B cell (primary cell): ENCODE data around the gene PNMA8B. TPM values are rescaled to one million over a fixed set of nuclear protein-coding genes. Genes with fewer than 3 reads are reported as not detected.

ENCODE experiments used
- ATAC-seq: fragments of 200-7000 bp; cut with Tn5 transposase; one replicate; pipeline ENCODE4 v1.10.0; 2021; ENCODE audit warnings: low read depth, mild to moderate bottlenecking, moderate number of reproducible peaks, moderate library complexity
- CTCF ChIA-PET: fragments of 350-600 bp; sonication (Branson Sonifier 250); formaldehyde crosslinking; loops from one replicate; lab custom pipeline; 2021; ENCODE audit warnings: antibody characterized with exemption, inconsistent platforms; lab: Charles Lee
- POLR2A ChIA-PET: fragments of 350-600 bp; sonication (Branson Sonifier 250); formaldehyde crosslinking; loops from one replicate; lab custom pipeline; 2021; ENCODE audit warnings: antibody characterized with exemption; lab: Charles Lee
- DNase-seq: peaks from one replicate; pipeline ENCODE4 v3.0.0; 2013
- H2AFZ ChIP-seq: 2 replicates; pipeline ENCODE4 v1.6.1; 2012; ENCODE audit warnings: mild to moderate bottlenecking, low read depth, low read length; ENCODE audit not compliant: insufficient read depth, poor library complexity, severe bottlenecking
- H3K27ac ChIP-seq, 2 donors: 1 replicate in 1 of 2; 2 replicates in 1 of 2; pipeline ENCODE4 v1.5.1; 2012 to 2013; ENCODE audit warnings: low read length in 2 of 2, mild to moderate bottlenecking in 2 of 2, moderate library complexity in 1 of 2
- H3K27me3 ChIP-seq, 4 experiments: fragments of 200-600 bp in 1 of 4; sonication (generic) in 1 of 4; replicated peaks in 1 of 4; 1 replicate in 2 of 4; 2 replicates in 2 of 4; pipeline versions ENCODE4 v1.6.1 to v1.7.0; 2013 to 2016; ENCODE audit warnings: low read length in 3 of 4, mild to moderate bottlenecking in 2 of 4, mixed read lengths in 1 of 4, moderate library complexity in 1 of 4; ENCODE audit not compliant: insufficient read depth in 4 of 4, control insufficient read depth in 3 of 4; ENCODE audit errors: control extremely low read depth in 1 of 4
- H3K36me3 ChIP-seq, 2 experiments: replicated peaks in 1 of 2; 1 replicate in 1 of 2; 2 replicates in 1 of 2; pipeline versions ENCODE4 v1.6.1 to v1.7.1; 2013; ENCODE audit warnings: low read length in 1 of 2; ENCODE audit not compliant: insufficient read depth in 2 of 2, control insufficient read depth in 1 of 2; ENCODE audit errors: control extremely low read depth in 1 of 2, extremely low read depth in 1 of 2
- H3K4me1 ChIP-seq, 2 donors: fragments of 200-600 bp in 1 of 2; sonication (generic) in 1 of 2; 1 replicate in 1 of 2; 2 replicates in 1 of 2; pipeline versions ENCODE4 v1.5.1 to v1.6.1; 2013 to 2017; ENCODE audit warnings: low read length in 2 of 2; ENCODE audit not compliant: control insufficient read depth in 2 of 2, insufficient read depth in 2 of 2
- H3K4me2 ChIP-seq: replicated peaks from 2 replicates; pipeline ENCODE3; 2012; ENCODE audit warnings: mild to moderate bottlenecking, low read depth, low read length; ENCODE audit not compliant: poor library complexity, severe bottlenecking
- H3K4me3 ChIP-seq, 5 experiments: fragments of 200-600 bp in 1 of 5; sonication (generic) in 1 of 5; 1 replicate in 3 of 5; 2 replicates in 2 of 5; pipeline versions ENCODE4 v1.5.1 to v1.7.0; 2011 to 2016; ENCODE audit warnings: low read length in 4 of 5, mild to moderate bottlenecking in 4 of 5, low read depth in 2 of 5, control low read depth in 1 of 5, moderate library complexity in 1 of 5; ENCODE audit not compliant: insufficient read depth in 1 of 5; ENCODE audit errors: control extremely low read depth in 1 of 5, extremely low read depth in 1 of 5
- H3K79me2 ChIP-seq: fragments of 200-600 bp; sonication (generic); one replicate; pipeline ENCODE4 v1.6.0; 2016; ENCODE audit warnings: low read length; ENCODE audit not compliant: control insufficient read depth, insufficient read depth
- H3K9ac ChIP-seq: fragments of 200-600 bp; sonication (generic); 2 replicates; pipeline ENCODE4 v1.6.1; 2017; ENCODE audit warnings: mild to moderate bottlenecking, low read length, moderate library complexity
- H3K9me3 ChIP-seq, 3 donors: one replicate each; pipeline versions ENCODE4 v1.6.1 to v1.7.1; 2013; ENCODE audit warnings: low read length in 2 of 3; ENCODE audit not compliant: control insufficient read depth in 2 of 3, insufficient read depth in 1 of 3; ENCODE audit errors: control extremely low read depth in 1 of 3
- H4K20me1 ChIP-seq: 2 replicates; pipeline ENCODE4 v1.6.0; 2012; ENCODE audit warnings: mild to moderate bottlenecking, low read length; ENCODE audit not compliant: insufficient read depth, control insufficient read depth, poor library complexity, severe bottlenecking
- H3K27ac Mint-ChIP-seq: one replicate; pipeline ENCODE4 v1.8.0; 2021; ENCODE audit warnings: mixed read lengths
- H3K27me3 Mint-ChIP-seq: one replicate; pipeline ENCODE4 v1.8.0; 2021; ENCODE audit warnings: mixed read lengths
- H3K4me1 Mint-ChIP-seq: one replicate; pipeline ENCODE4 v1.8.0; 2021; ENCODE audit warnings: mixed read lengths
- H3K4me3 Mint-ChIP-seq: one replicate; pipeline ENCODE4 v1.8.0; 2021; ENCODE audit warnings: mixed read lengths
- H3K9me3 Mint-ChIP-seq: one replicate; pipeline ENCODE4 v1.8.0; 2022; ENCODE audit warnings: mixed read lengths; ENCODE audit not compliant: insufficient read depth
- CTCF ChIP-seq: fragments of 200-600 bp; IDR thresholded peaks from one replicate; pipeline ENCODE4 v1.8.0; 2022; ENCODE audit warnings: antibody characterized with exemption, mild to moderate bottlenecking
- EZH2 ChIP-seq: IDR thresholded peaks from 2 replicates; pipeline ENCODE4 v1.6.1; 2012; ENCODE audit warnings: borderline replicate concordance, low read depth, mild to moderate bottlenecking, moderate library complexity, low read length; ENCODE audit not compliant: insufficient read depth, poor library complexity, severe bottlenecking
- WGBS: methylation state at CpG from one replicate; pipeline ENCODE4 v1.1.5; 2013; ENCODE audit warnings: missing lambda C conversion rate; ENCODE audit not compliant: insufficient coverage; 5-methylcytosine and 5-hydroxymethylcytosine counted together
- intact Hi-C: fragments of 100-400 bp; cut with micrococcal nuclease; formaldehyde crosslinking; loops from one replicate; pipeline ENCODE4 v1.10.0; 2022
- polyA plus RNA-seq: library from polyadenylated mRNA; depleted of rRNA; stranded (reverse); fragments of >200 nt; gene quantifications from 2 replicates; pipeline ENCODE4 v1.2.3, GENCODE V29; 2012
- total RNA-seq, 2 donors: library from RNA; stranded (reverse); fragments of 120-200 nt in 1 of 2; gene quantifications; 1 replicate in 1 of 2; 2 replicates in 1 of 2; pipeline versions ENCODE4 v1.2.3 to v1.2.4, GENCODE V29; 2013 to 2022

The PNMA8B gene
- total and polyA plus RNA-seq, 2 donors (not counting 1 experiment from before 2014, with no cell fraction given) = 0.10 to 0.32 TPM

DNA sequence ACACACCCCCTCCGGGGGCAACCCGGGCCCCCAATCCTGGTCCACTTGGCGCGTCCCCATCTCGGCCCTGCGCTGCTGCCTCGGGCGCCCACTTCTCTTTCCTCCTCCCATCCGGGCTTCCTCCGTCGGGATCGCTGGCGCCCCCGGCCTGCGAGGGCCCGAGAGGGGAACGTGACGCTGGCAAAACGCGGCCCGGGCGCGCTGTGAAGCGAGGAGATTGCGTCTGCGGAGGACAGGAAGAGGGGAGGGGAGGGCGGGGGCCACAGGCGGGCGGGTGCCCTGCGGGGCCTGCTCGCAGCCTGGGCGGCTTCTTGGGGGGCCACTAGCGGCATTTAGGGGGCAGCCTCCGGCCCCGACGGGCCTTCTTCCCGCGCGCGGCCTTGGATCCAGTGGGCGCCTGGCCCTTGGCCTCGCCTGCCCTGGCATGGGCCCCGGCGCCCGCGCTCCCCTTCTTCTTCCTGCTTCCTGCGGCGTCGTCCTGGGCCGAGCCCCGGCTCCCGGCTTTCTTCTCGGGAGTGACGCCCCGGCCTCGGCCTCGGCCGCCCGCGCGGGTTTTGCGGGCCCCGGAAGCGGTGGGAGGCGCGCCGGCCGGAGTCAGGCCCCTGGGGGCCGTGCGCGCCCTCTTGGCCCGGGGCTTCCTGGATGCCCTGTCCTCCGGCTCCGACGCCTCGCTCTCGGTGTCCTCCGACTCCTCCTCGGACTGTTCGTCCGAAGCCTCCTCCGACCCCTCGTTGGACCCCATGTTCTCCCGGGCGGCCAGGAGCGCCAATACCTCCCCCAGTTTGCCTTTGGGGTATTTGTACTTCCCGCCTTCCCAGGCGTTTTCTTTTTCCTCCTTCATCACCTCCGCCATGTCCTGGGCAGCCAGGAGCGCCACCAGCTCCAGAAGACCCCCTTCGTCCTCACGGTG, 2.2 kb downstream of the PNMA8B start:
- Histone ChIP-seq H2AFZ (peak overlapping the region; percentile 42), H3K79me2 (no peaks in the 10 kb centered on the region), H3K27ac (no peak overlapping the region), H3K9me3 (peaks cover 0 to 29% (median 0%) of the 10 kb centered on the region in 3 donors), H3K36me3 (no peaks in the 10 kb centered on the region), H3K4me3 (peak overlapping the region in 3 of 5 experiments; percentile 30 to 56 (median 50)), H3K9ac (peak overlapping the region; percentile 56), H3K4me1 (peaks cover 38 to 59% of the 10 kb centered on the region in 2 donors), H3K4me2 (peak overlapping the region; percentile 73), H4K20me1 (no peaks in the 10 kb centered on the region), H3K27me3 (peaks cover 0 to 77% (median 45%) of the 10 kb centered on the region in 4 experiments)
- Mint-ChIP-seq H3K4me1 (peaks cover 29% of the 10 kb centered on the region), H3K9me3 (no peaks in the 10 kb centered on the region), H3K4me3 (peak overlapping the region; percentile 70), H3K27ac (no peak overlapping the region), H3K27me3 (peaks cover 52% of the 10 kb centered on the region)
- ChIA-PET POLR2A (no interaction called here), CTCF (no interaction called here)
- intact Hi-C loops = no loop called here
- 1% methylated on average over 78 of the region's 92 CpGs for WGBS
- ATAC-seq = no peak
- DNase-seq = peak; percentile 50
- TF ChIP-seq EZH2 = no peak
- no peak for TF ChIP-seq CTCF

DNA sequence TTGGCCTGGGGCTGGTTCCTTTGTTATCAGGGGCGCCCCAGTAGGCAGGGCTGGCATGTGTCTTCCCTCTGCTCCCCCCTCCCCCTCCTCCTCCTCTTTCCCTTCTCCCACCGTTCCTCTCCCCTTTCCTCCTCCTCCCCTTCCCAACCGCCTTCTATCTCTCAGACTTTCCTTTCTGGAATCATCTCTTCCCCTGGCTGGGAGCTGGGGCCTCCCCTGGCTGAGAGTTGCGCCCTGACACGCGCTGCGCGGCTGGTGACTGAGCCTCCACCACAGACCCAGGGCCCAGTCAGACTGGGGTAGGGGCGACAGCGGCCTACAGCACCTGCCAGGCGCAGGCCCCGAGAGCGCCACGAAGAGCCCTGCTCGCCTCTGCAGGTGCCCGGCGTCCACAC, 2.8 kb downstream of the PNMA8B start:
- DNase-seq (no peak), ATAC-seq (no peak)
- Mint-ChIP-seq H3K4me1 (peaks cover 33% of the 10 kb centered on the region), H3K27me3 (peaks cover 53% of the 10 kb centered on the region), H3K4me3 (peak overlapping the region; percentile 53), H3K27ac (no peak overlapping the region), H3K9me3 (no peaks in the 10 kb centered on the region)
- H3K79me2 ChIP-seq = no peaks in the 10 kb centered on the region
- POLR2A ChIA-PET = no interaction called here
- H3K27me3 ChIP-seq = peaks cover 0 to 83% (median 49%) of the 10 kb centered on the region in 4 experiments
- no peak overlapping the region for H3K27ac ChIP-seq
- TF ChIP-seq CTCF (no peak), EZH2 (no peak)
- H4K20me1 ChIP-seq = no peaks in the 10 kb centered on the region
- peak overlapping the region in 2 of 5 experiments; percentile 30 to 50 for H3K4me3 ChIP-seq
- no peaks in the 10 kb centered on the region for H3K36me3 ChIP-seq
- H3K9ac ChIP-seq = peak overlapping the region; percentile 56
- peak overlapping the region; percentile 73 for H3K4me2 ChIP-seq
- peaks cover 40 to 60% of the 10 kb centered on the region in 2 donors for H3K4me1 ChIP-seq
- CTCF ChIA-PET = no interaction called here
- H2AFZ ChIP-seq = peak overlapping the region; percentile 42
- peaks cover 0 to 33% (median 0%) of the 10 kb centered on the region in 3 donors for H3K9me3 ChIP-seq
- intact Hi-C loops = no loop called here
- 7% methylated on average over 17 of the region's 17 CpGs for WGBS
